Measurements from ENCODE around the gene SLC25A39.

The SLC25A39 gene

GRCh38 chr17:44282264-44282663 lies 42.4 kb downstream of the SLC25A39 start:
- no peaks in the 10 kb centered on the region for H3K9me3 ChIP-seq (ENCODE audit: insufficient read depth, low read depth, low read length)
- no peaks in the 10 kb centered on the region for H3K79me2 ChIP-seq (ENCODE audit: insufficient read depth, low read length)
- H4K20me1 ChIP-seq (ENCODE audit: insufficient read depth, low read length, poor library complexity, severe bottlenecking) = no peaks in the 10 kb centered on the region
- no peaks in the 10 kb centered on the region for H3F3A ChIP-seq (ENCODE audit: low read depth)
- no peak overlapping the region for H3K4me3 ChIP-seq (ENCODE audit: low read length, poor library complexity, severe bottlenecking)
- H3K36me3 ChIP-seq (ENCODE audit: insufficient read depth, low read length) = no peaks in the 10 kb centered on the region
- H3K4me1 ChIP-seq (ENCODE audit: insufficient read depth, low read length, poor library complexity, severe bottlenecking) = peaks cover 8% of the 10 kb centered on the region
- H3K9ac ChIP-seq (ENCODE audit: low read depth, low read length, poor library complexity, severe bottlenecking) = no peak overlapping the region
- no peak overlapping the region for H3K4me2 ChIP-seq (ENCODE audit: low read depth, low read length, poor library complexity, severe bottlenecking)
- no peaks in the 10 kb centered on the region for H3K9me2 ChIP-seq (replicated peaks; ENCODE audit: low read depth, low read length)
- H2AFZ ChIP-seq (ENCODE audit: low read length) = no peak overlapping the region
- no peaks in the 10 kb centered on the region for H3K27me3 ChIP-seq (ENCODE audit: insufficient read depth, low read length, poor library complexity, severe bottlenecking)
- no peak for TF ChIP-seq EZH2phosphoT487 (IDR thresholded peaks at IDR 0.05; ENCODE audit: borderline replicate concordance)

DNA sequence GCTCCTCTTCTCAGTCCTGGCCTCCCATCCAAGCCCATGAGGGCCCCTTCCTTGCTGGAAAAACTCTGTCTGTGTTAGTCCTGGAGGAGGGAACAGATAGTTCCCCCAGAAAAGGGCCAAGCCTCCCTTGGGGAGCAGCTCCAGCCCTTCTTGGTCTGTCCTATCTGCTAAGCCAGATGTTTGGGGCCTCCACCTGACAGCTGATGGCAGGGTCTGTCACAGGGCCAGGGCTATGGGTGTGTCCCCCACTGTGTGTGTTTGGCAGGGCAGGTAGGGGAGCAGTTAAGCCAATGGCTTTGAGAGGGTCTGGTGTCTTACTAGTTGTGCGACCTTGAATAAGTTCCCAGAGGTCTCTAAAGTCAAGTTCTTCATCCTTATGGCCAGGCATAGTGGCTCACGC lies 43.1 kb downstream of the SLC25A39 start:
- Histone ChIP-seq H3K9me2 (replicated peaks; ENCODE audit: low read depth, low read length) (no peaks in the 10 kb centered on the region), H3K27me3 (ENCODE audit: insufficient read depth, low read length, poor library complexity, severe bottlenecking) (no peaks in the 10 kb centered on the region), H3K9ac (ENCODE audit: low read depth, low read length, poor library complexity, severe bottlenecking) (no peak overlapping the region), H3K36me3 (ENCODE audit: insufficient read depth, low read length) (no peaks in the 10 kb centered on the region), H3K4me3 (ENCODE audit: low read length, poor library complexity, severe bottlenecking) (no peak overlapping the region), H3K4me1 (ENCODE audit: insufficient read depth, low read length, poor library complexity, severe bottlenecking) (peaks cover 8% of the 10 kb centered on the region), H3K9me3 (ENCODE audit: insufficient read depth, low read depth, low read length) (no peaks in the 10 kb centered on the region), H3F3A (ENCODE audit: low read depth) (no peaks in the 10 kb centered on the region), H3K79me2 (ENCODE audit: insufficient read depth, low read length) (no peaks in the 10 kb centered on the region), H4K20me1 (ENCODE audit: insufficient read depth, low read length, poor library complexity, severe bottlenecking) (no peaks in the 10 kb centered on the region), H2AFZ (ENCODE audit: low read length) (no peak overlapping the region), H3K4me2 (ENCODE audit: low read depth, low read length, poor library complexity, severe bottlenecking) (no peak overlapping the region)
- TF ChIP-seq EZH2phosphoT487 (IDR thresholded peaks at IDR 0.05; ENCODE audit: borderline replicate concordance) (no peak), CTCF (conservative IDR thresholded peaks at IDR 0.05; ENCODE audit: low read length) (no peak)

- Histone ChIP-seq H3K4me1 (ENCODE audit: insufficient read depth, low read length, poor library complexity, severe bottlenecking) (peaks cover 8% of the 10 kb centered on the region), H3K36me3 (ENCODE audit: insufficient read depth, low read length) (no peaks in the 10 kb centered on the region), H3K9me2 (replicated peaks; ENCODE audit: low read depth, low read length) (no peaks in the 10 kb centered on the region), H3K9ac (ENCODE audit: low read depth, low read length, poor library complexity, severe bottlenecking) (no peak overlapping the region), H4K20me1 (ENCODE audit: insufficient read depth, low read length, poor library complexity, severe bottlenecking) (no peaks in the 10 kb centered on the region), H3K9me3 (ENCODE audit: insufficient read depth, low read depth, low read length) (no peaks in the 10 kb centered on the region), H3K4me2 (ENCODE audit: low read depth, low read length, poor library complexity, severe bottlenecking) (no peak overlapping the region), H2AFZ (ENCODE audit: low read length) (no peak overlapping the region), H3K4me3 (ENCODE audit: low read length, poor library complexity, severe bottlenecking) (no peak overlapping the region), H3F3A (ENCODE audit: low read depth) (no peaks in the 10 kb centered on the region), H3K27me3 (ENCODE audit: insufficient read depth, low read length, poor library complexity, severe bottlenecking) (no peaks in the 10 kb centered on the region), H3K79me2 (ENCODE audit: insufficient read depth, low read length) (no peaks in the 10 kb centered on the region)
- TF ChIP-seq CTCF (conservative IDR thresholded peaks at IDR 0.05; ENCODE audit: low read length) (no peak), EZH2phosphoT487 (IDR thresholded peaks at IDR 0.05; ENCODE audit: borderline replicate concordance) (no peak)
These were observed 44.2 kb downstream of the SLC25A39 start for GRCh38 chr17:44280392-44280937.

All from Loucy (cell line).